ENCODE data around the gene PIK3C3.
"Not testable (repeated sequence)": the region's sequence is repeated elsewhere in the genome, so short reads cannot be mapped to it uniquely, and the experiment has no call there.

Gene PIK3C3

DNA sequence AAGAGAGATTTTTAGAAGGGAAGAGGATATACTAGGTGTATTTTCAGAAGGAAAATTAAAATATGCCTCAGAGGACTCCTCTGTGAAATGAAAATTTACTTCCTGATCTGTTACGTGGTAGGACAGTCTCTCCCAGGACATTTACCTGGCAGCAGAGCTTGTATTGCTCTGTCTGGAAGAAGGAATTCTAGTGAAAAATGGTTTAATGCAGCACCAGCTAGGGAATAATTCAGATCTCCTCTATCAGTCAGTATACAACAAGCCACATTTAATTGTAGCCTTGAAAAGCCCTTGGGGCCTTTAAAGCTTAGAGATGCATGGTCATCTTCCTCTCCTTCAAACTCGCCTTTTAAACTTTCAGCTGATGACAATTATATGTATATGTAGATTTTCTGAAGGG is 49.6 kb downstream of the PIK3C3 start:
- no peak for DNase-seq (ENCODE audit: low read depth, low spot score)
- H3K4me3 ChIP-seq (ENCODE audit: low read length), result no peak overlapping the region

DNA sequence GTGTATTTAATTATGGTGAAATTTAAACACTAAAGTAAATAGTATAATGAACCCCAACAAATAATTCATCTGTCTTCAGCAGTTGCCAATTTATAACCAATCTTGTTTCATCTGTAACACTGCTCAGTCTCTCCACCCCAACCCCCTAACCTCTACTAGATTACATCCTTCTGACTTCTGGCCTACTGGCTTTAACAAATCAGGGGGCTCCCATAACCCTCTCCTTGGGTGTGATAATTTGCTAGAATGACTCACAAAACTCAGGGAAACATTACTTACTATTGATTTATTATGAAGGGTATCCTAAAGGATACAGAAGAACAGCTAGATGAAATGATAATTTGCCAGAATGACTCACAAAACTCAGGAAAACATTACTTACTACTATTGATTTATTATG is 50.7 kb downstream of the PIK3C3 start:
- DNase-seq (ENCODE audit: low read depth, low spot score), result no peak
- H3K4me3 ChIP-seq (ENCODE audit: low read length), result no peak overlapping the region

DNA sequence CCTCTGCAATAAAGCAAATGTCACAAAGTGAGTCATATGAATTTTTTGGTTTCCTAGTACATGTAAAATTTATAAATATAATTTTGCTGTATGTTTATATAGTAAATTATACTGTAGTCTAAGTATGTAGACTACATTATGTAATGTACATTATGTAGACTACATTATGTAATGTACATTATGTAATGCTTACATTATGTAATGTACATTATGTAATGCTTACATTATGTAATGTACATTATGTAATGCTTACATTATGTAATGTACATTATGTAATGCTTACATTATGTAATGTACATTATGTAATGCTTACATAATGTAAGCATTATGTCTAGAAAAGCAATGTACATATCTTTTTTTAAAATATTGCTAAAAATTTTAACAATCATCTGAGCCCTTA is 54.4 kb downstream of the PIK3C3 start:
- not testable (repeated sequence) for H3K4me3 ChIP-seq (ENCODE audit: low read length); DNase-seq (ENCODE audit: low read depth, low spot score)

DNA sequence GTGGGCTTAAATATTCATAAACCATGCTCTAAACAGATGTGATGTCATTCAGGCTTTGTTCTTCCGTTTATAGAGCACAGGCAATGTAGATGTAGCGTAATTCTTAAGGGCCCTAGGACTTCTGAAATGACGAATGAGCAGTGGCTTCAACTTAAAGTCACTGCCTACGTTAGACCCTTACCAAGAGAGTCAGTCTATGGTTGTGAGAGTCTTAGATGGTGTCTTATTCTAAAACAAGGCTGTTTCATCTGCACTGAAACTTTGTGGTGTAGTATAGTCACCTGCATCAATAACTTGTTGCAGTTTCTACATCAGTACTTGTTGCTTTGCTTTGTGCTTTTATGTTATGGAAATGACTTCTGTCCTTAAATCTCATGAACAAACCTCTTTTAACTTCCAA is 56.0 kb downstream of the PIK3C3 start:
- DNase-seq (ENCODE audit: low read depth, low spot score), result no peak
- H3K4me3 ChIP-seq (ENCODE audit: low read length), result no peak overlapping the region

DNA sequence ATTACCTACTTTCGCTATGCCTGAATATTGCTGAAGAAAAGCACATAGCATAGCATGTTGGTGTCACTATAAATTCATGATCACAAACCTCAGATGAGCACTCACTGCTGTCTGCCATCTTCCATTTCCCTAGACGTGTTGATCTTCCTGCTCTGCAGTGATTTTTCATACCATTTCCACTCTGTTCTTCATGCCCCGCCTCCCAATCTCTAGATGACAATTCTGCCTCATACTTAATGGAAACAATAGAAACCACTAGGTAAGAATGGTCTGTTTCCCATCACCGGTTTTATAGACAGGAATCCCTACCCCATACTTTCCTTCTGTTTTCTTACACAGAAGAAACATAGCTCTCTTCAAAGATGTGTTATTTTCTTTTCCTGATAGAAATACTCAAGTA is 63.8 kb downstream of the PIK3C3 start:
- no peak for DNase-seq (ENCODE audit: low read depth, low spot score)
- H3K4me3 ChIP-seq (ENCODE audit: low read length), result no peak overlapping the region

DNA sequence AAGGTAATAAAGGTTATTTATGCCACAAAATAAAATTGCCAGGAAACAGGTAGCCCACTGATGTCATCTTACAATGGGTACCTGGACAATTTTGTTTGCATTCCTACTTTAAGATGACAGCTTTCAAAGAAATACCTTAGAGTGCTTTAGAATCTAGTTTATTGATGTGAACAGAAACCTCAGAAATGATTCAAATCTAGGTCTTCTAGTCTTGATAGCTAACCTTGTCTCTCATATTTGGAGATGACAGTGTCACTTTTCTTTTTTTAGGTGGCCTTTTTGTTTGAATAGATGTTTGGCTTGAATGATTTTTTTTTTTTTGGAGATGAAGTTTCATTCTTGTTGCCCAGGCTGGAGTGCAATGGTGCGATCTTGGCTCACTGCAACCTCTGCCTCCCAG is 69.1 kb downstream of the PIK3C3 start:
- H3K4me3 ChIP-seq (ENCODE audit: low read length), result no peak overlapping the region
- DNase-seq (ENCODE audit: low read depth, low spot score), result no peak

DNA sequence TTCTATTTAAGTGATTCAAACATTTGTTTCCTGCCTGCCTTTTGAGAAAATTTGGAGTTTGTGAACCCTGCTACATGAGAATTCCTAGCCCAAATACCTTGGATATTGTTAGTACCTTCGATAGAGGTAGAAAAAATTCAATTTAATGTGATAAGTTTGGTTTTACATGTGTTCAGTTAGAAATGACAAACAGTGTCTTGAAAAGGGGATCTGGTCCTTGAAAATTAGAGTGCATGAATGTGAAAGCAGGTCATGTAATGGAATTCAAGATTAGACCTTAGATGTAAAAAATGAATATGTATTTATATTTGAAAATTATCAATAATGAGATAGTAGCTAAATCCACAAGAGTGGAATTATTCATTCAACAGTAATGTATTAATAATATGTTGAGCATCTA is 70.5 kb downstream of the PIK3C3 start:
- DNase-seq (ENCODE audit: low read depth, low spot score), result no peak
- no peak overlapping the region for H3K4me3 ChIP-seq (ENCODE audit: low read length)

DNA sequence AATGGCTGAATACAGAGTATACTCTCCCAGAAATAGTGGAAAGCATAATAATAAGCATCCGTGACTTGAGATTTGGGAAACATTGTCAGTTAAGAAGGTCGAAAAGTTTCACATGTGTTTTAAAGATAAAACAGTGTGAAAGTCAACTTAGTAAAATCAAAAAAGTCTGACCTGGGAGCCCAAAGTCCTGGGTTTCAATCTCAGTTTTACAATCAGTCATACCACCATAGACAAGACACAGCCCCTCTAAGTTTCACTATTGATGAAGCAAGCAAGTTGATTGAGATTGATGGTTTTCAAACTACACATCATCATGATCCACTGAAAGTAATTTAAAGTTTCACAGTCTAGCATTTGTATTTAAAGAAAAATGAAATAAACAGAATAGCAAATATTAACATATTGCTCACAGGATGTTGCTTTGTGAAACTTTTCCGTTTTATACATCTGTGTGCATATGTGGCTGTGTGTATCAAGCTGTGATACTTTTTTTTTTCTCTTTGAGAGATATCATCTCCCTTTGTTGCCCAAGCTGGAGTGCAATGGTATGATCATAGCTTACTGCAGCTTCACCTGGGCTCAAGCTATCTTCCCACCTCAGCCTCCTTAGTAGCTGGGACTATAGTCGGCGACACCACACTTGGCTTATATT is 71.1 kb downstream of the PIK3C3 start:
- no peak for DNase-seq (ENCODE audit: low read depth, low spot score)
- H3K4me3 ChIP-seq (ENCODE audit: low read length), result no peak overlapping the region

DNA sequence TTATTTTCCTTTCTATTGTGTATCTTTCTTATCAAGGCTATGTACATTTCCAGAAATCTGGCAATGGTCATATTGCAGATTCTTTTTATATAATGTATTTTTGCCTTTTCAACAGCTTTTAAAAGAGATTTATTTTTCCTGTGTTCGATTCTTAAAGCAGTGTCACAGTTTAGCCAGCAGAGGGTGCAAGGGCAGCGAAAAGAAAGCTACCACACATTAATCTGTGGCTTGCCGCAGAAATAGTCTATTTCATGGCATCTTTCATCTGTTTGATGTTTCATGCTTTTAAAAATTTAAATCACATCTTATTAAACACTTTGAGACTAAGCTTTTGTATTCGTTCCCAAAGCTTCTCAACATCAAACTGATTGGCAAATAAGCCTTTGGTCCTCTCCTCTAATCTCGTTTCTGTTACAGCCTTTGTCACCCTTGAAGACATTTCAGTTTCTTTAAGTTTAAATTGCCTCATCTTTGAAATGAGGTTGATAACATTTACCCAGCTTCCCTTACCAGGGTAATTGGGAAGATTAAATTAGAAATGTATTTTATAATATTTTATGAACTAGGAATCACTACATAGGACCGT is 73.3 kb downstream of the PIK3C3 start:
- DNase-seq (ENCODE audit: low read depth, low spot score), result peak; percentile 35
- no peak overlapping the region for H3K4me3 ChIP-seq (ENCODE audit: low read length)

DNA sequence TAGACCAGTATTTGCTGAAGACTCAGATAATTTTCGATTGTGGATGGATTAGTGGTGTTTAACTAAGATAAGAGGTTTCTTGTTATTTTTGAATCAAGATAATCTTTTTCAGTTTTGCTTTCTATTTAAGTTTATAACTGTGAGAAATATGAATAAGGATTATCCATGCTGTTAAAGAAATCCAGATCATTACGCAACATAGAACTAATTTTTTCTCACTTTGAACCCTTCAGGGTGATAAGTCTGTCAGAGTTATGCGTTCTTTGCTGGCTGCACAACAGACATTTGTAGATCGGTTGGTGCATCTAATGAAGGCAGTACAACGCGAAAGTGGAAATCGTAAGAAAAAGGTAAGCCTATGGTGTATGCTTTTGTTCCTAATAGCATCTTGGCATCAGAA is 74.1 kb downstream of the PIK3C3 start:
- DNase-seq (ENCODE audit: low read depth, low spot score), result no peak
- no peak overlapping the region for H3K4me3 ChIP-seq (ENCODE audit: low read length)

DNA sequence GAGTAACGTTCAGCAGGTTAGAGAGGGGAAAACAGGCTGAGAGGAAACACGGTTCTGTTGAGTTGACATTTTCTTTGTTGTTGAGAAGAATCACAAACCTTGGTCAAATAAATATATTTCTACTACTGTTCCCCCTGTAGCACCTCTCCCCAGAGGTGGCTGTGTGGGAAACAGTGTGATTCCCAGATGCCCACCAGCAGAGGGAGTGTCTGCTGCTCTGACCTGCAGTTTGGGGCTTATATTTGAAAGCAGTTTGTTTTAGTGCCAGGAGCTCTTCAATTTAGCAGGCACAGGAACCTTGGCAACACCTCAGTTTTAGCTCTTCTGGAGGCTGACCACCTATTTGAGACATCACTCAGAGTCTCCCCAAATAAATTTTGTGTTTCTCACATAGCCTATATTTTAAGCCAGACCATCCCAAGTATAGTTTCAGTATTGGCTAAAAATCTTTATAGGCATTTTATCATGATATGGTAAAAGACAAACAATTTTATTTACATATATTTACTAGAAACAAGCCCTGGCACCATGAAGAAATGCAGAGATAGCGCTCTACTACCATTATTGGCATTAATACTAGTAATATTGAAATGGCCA is 75.7 kb downstream of the PIK3C3 start:
- no peak overlapping the region for H3K4me3 ChIP-seq (ENCODE audit: low read length)
- DNase-seq (ENCODE audit: low read depth, low spot score), result peak; percentile 30

DNA sequence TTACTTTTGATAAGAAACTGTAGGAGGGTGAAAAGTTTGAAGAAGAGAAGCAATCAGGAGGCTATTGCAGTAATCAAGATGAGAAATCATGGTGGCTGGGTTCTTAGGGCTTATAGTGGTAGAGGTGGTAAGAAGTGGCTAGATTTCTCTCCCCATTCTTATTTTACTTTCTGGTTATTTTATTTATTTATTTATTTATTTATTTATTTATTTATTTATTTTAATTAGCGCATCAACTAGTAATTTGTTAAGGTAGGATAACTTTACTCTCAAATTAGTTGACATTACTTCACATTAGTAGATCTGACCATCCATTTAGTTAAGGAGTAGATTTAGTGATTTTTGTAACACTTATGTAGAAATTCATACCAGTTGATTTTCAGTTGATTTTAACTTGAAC is 77.4 kb downstream of the PIK3C3 start:
- no peak overlapping the region for H3K4me3 ChIP-seq (ENCODE audit: low read length)
- DNase-seq (ENCODE audit: low read depth, low spot score), result no peak

DNA sequence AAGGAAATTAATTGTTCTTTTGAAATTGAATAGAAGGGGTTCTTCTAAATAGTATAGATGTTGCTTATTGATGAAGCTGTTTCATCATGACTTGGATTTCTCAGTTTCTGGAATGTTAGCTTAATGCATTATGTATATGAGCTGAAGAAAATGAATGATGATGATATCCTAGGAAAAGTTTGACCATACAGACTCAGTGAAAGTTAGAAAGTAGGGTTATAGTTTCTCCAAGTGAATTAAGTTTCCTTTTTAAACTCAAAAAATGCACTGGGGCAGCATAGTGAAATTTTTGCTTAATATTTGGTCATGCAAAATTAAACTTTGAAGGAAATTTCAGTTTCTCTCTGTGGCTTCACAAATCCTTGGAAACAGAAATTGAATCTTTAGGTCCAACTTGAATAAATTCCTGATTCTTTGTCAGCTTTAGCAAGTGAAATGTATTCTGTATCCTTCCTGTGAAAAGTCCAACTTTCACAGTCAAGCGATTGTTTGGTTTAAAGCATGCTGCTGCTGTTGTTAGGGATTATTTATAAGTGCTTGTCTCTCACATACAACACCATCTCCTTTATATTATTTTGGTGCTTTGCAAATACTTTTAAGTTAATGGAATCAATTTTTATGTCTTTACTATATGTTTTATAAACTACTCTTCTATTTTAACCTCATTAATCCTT is 78.2 kb downstream of the PIK3C3 start:
- H3K4me3 ChIP-seq (ENCODE audit: low read length), result no peak overlapping the region
- no peak for DNase-seq (ENCODE audit: low read depth, low spot score)

DNA sequence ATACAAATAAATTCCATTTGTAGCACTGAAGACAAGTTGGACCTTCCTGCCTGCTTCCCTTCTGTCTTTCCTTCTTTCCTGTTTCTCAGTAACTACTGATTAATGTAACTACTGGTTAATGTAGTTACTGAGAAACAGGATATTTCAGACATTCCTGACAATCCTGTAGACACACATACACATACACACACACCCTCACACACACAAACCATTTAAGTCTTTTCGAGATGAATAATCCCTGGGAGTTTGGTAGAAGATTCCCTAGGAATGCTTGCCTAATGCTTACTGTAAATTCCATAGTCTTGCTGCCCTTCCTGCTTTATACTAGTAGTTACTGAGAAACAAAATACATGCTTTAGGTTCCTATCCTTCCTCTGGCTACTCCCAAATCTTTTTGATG is 83.9 kb downstream of the PIK3C3 start:
- no peak for DNase-seq (ENCODE audit: low read depth, low spot score)

DNA sequence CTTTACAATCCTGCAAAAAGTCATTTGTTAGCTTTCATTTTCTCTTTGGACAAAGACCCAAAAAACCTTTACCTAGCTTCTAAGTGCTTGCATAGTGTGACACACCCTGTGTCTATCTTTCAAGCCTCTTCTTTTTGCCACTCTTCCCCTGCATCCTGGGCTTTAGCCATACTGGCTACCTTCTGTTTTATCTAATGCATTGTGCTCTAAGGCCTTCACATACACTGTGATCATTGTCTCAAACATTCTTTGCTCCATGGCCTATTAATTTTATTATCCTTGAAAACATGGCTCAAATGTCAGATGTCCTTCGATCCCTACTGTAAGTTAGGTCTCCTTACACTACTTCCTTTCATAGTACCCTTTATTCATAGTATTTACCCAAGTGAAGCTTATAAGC is 84.4 kb downstream of the PIK3C3 start:
- H3K4me3 ChIP-seq (ENCODE audit: low read length), result no peak overlapping the region
- no peak for DNase-seq (ENCODE audit: low read depth, low spot score)

More for the DNA sequence above, 83.9 kb downstream of the PIK3C3 start:
- no peak overlapping the region for H3K4me3 ChIP-seq (ENCODE audit: low read length)

DNA sequence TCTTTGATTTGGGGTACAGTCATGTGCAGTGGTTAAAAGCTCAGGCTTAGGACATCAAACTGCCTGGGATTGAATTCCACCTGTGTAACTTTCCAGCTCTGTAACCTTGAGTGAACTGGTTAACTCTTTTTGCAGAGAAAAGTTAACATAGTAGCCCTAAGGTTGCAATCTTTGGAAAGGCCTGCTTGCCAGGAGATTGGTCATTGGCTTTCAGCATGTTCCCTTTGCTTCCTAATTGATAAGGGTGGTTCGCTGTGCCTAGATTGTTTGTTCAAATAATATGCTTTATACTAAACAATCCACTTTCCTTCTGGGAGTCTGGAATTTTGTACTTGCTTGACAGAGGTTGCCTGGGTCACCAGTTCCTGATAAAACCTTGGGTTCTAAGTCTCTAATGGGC is 86.8 kb downstream of the PIK3C3 start:
- H3K4me3 ChIP-seq (ENCODE audit: low read length), result no peak overlapping the region
- DNase-seq (ENCODE audit: low read depth, low spot score), result no peak

DNA sequence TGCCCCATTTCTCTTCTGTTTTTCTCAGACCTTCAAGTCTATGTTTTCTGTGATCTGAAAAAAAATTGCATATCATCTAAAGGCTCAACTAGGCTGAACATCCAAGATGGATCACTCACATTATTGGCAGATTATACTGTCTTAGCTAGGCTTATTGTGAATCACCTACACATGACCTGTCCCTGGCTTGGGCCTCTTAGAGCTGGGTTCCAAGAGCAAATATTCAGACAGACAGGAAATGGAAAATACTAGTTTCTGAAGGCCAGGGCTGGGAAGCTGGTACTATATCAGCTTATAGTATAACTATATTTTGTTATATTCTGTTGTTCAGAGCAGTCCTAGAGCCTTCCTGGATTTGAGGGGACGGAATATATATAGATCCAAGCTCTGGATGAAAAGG is 90.3 kb downstream of the PIK3C3 start:
- no peak for DNase-seq (ENCODE audit: low read depth, low spot score)
- no peak overlapping the region for H3K4me3 ChIP-seq (ENCODE audit: low read length)

DNA sequence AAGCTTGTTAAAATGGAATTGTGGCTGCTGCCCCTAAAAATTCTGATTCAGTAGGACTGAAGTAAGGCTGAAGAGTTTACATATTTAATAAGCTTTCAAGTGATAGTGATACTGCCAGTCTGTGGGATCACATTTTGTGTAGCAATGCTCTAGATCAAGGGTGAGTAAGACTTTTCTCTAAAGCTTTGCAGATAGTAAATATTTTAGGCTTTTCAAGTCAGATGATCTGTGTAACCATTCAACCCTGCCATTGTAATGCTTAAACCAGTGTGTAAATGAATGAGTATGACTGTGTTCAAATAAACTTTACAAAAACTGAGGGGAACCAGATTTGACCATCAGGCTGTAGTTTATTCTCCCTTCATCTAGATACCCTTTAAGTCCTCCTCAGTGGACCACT is 92.7 kb downstream of the PIK3C3 start:
- no peak for DNase-seq (ENCODE audit: low read depth, low spot score)
- H3K4me3 ChIP-seq (ENCODE audit: low read length), result no peak overlapping the region

DNA sequence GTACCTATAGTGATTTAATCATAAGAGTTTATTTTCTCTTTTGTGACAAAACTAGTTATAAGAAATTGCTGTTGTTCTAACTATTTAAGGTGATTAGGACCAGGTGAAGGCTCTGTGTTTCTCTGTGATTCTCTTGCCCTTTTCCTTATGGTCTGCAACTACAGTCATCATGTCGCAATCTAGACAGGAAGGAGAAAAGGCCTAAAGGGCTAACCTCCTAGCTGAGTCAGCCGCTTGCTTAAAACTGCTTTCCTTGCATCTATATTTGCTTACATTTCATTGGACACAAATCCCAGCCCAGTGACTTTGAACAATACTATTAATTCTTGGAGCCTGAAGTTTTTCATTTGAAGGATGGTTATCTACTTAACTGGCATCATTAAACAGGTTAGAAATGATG is 93.1 kb downstream of the PIK3C3 start:
- DNase-seq (ENCODE audit: low read depth, low spot score), result no peak
- no peak overlapping the region for H3K4me3 ChIP-seq (ENCODE audit: low read length)

DNA sequence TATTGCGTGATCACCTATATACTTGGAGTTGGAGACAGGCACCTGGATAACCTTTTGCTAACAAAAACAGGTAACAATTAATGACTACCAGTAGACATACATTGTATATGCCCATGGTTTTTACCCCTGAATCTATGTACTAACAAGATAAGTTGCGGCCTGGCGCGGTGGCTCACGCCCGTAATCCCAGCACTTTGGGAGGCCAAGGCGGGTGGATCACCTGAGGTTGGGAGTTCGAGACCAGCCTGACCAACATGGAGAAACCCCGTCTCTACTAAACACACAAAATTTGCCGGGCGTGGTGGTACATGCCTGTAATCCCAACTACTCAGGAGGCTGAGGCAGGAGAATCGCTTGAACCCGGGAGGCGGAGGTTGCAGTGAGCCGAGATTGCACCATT is 94.5 kb downstream of the PIK3C3 start:
- DNase-seq (ENCODE audit: low read depth, low spot score); H3K4me3 ChIP-seq (ENCODE audit: low read length): not testable (repeated sequence)

Data from Jurkat, Clone E6-1 (cell line).